Mesenteric fat pad (tissue), 1 donor: Measurements from ENCODE around the gene HSF5. TPM values are rescaled to one million over a fixed set of nuclear protein-coding genes. Genes with fewer than 3 reads are reported as not detected.

Source experiments
- DNase-seq: peaks from one replicate; pipeline ENCODE4 v3.0.0-alpha.2; 2020; ENCODE audit warnings: low spot score
- total RNA-seq: library from RNA; stranded (reverse); fragmentation: NEBNext Ultra II Directional; extraction: Animal tissue kit (Norgen Biotek cat#: 25700); gene quantifications from one replicate; pipeline ENCODE4 v1.2.1, GENCODE V29; 2021
- donor health status: DM: yes; HTN: yes; CAD: no.

HSF5 gene
- total RNA-seq, 1 donor from 2014 or later: 0.06 TPM

DNA sequence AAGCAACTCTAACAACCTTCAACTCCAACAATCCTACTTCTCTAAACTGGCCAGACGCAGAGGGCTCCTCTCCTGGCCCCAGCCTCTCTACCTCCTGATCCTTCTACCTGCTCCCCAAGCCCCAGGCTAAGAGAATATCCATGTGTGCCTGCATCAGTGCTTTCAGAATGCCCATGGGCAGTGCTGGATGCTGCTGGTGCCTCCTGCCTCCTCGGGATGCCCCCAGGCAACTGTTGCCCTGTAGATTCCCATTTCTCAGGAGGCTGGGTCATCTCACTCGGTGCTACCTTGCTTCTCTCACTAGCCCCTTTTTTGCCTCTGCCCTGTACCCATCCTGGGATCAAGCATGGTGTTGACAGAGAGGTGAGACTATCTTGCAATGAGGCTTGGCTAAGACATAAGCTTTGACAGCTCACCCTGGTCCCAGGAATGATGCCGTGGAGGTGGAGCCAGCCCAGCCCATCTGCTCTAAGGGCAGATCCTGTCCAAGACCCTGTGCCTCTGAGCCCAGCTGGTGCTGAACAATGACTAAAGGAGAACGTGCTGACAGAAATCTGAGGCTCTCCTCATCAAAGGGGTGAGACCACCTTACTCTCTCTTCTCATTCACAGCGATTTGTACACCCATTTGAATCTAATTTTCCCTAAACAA lies 116.8 kb downstream of the HSF5 start:
- no peak for DNase-seq

DNA sequence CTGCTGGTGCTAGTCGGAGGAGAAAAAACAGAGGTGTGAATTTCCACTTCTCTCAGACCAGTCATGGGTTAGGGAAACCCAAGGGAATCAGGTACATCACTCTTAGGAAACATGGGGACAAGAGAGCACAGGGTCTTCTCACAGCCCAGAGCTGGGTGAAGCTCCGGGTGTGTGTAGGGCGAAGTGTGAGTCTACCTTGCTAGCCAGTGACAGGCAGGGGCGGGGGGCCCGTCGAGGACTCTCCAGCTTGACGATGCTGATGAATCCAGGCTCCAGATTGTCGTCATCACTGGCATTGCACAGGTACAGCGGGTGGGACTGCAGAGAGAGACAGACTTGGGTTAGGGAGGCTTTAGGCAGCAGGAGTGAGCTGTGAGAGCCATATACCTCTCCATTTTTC lies 117.5 kb downstream of the HSF5 start:
- no peak for DNase-seq

DNA sequence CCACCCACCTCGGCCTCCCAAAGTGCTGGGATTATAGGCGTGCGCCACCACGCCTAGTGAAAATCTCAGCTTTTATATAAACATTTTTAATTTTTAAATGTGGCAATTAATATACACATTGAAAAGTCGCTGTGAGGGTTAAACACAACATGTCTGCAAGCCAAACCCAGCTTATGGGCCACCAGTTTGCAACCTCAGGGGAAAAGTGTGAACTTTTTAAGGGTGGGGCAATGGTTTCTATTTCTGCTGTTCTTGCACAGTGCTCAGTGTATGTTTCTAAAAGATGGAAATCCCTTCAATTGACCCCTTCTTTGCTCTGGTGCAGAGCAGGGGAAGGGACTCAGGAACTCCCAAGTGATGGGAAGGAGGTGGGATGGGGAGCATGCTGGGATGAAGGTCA lies 117.9 kb downstream of the HSF5 start:
- no peak for DNase-seq

Other genes starting within 250 kb of the HSF5 start
- not detected for gene LPO, start 249.8 kb downstream of the HSF5 start, total RNA-seq
- gene MPO, start 207.5 kb downstream of the HSF5 start, total RNA-seq: 0.35 TPM
- 1.3 TPM for gene TSPOAP1, start 159.6 kb downstream of the HSF5 start, total RNA-seq
- gene SUPT4H1, start 136.2 kb downstream of the HSF5 start, total RNA-seq: 61.9 TPM
- gene RNF43, start 70.9 kb downstream of the HSF5 start, total RNA-seq: not detected
- 38.1 TPM for gene MTMR4, start 26.2 kb upstream of the HSF5 start, total RNA-seq
- 0.10 TPM for gene TEX14, start 203.6 kb upstream of the HSF5 start, total RNA-seq
- gene RAD51C, start 204.2 kb upstream of the HSF5 start, total RNA-seq: 21.9 TPM